ENCODE measurements around the gene ENTPD2. TPM values are rescaled to one million over a fixed set of nuclear protein-coding genes. Genes with fewer than 3 reads are reported as not detected.
"Not testable (repeated sequence)": the region's sequence is repeated elsewhere in the genome, so short reads cannot be mapped to it uniquely, and the experiment has no call there.

The ENTPD2 gene
- total RNA-seq, 1 donor from 2014 or later, result not detected

DNA sequence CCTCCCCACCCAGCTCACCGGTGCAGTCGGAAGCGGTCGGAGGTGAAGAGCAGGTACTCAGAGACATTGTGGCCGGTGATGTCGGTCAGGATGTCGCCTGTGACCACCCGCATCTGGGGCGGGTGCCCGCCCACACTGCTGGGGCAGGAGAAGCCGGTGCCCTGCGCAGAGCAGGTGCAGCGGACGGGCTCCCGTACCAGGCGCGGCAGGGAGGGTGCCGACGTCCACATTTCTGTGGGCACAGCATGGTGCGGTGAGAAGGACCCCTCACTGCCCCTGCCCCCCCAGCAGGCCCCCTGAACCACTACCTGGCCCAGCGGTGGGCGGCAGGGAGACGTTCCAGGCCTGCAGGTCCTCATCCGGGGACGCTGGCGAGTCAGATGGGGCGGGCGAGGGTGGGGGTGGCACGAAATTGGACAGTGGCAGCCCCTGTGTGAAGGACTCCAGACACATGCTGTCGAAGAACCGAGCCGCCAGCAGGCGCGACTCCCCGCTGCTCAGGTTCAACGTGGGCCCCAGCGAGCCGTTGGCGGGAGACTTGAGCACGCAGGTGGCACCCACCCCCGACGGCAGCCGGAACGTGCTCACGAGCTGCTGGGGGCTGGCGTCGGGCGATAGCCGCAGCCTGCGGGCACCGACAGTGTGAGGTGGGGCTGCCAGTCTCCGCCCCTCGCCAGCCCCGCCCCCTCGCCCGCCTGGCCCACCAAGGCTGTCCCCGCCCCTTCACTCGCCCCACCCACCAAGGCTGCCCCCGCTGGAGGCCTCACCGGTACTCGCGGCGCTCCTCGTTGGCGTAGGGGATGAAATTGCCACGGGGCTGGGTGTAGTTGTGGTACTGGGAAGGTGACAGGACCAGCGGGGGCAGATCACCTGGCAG, 40.9 kb downstream of the ENTPD2 start:
- Mint-ChIP-seq H3K27ac (no peak overlapping the region), H3K9me3 (no peaks in the 10 kb centered on the region), H3K4me3 (no peak overlapping the region), H3K27me3 (no peaks in the 10 kb centered on the region), H3K36me3 (ENCODE audit: low read depth) (no peaks in the 10 kb centered on the region), H3K4me1 (no peaks in the 10 kb centered on the region)
- DNase-seq, result no peak
- intact Hi-C loops (cut with micrococcal nuclease), result no loop called here

GRCh38 chr9:137011907-137012675, 41.8 kb downstream of the ENTPD2 start:
- no peaks in the 10 kb centered on the region for H3K36me3 Mint-ChIP-seq (ENCODE audit: low read depth)
- no peaks in the 10 kb centered on the region for H3K27me3 Mint-ChIP-seq
- H3K9me3 Mint-ChIP-seq, result no peaks in the 10 kb centered on the region
- no peak overlapping the region for H3K27ac Mint-ChIP-seq
- H3K4me1 Mint-ChIP-seq, result no peaks in the 10 kb centered on the region
- H3K4me3 Mint-ChIP-seq, result no peak overlapping the region
- intact Hi-C loops (cut with micrococcal nuclease), result no loop called here
- DNase-seq, result no peak

DNA sequence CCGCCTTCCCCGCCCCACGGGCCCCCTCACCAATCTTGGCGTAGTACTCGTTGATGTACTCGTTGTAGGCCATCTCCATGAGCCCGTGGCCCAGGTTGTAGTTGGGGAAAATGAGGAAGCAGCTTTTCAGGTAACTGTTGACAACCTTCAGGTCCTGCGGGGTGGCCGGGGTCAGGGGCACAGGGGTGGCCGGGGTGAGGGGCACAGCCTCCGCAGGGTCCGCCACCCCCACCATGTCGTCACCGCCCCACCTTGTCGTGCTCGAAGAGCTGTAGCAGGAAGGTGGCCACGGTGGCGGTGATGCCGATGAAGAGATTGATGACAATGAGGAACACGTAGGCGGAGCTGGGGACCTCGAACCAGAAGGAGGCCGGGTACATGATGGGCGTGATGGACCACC, 42.7 kb downstream of the ENTPD2 start:
- DNase-seq, result no peak
- no peak overlapping the region for H3K27ac Mint-ChIP-seq
- H3K4me1 Mint-ChIP-seq, result peaks cover 1% of the 10 kb centered on the region
- H3K4me3 Mint-ChIP-seq, result no peak overlapping the region
- H3K9me3 Mint-ChIP-seq, result no peaks in the 10 kb centered on the region
- intact Hi-C loops (cut with micrococcal nuclease), result no loop called here
- H3K27me3 Mint-ChIP-seq, result no peaks in the 10 kb centered on the region
- no peaks in the 10 kb centered on the region for H3K36me3 Mint-ChIP-seq (ENCODE audit: low read depth)

GRCh38 chr9:137009938-137010732, 43.7 kb downstream of the ENTPD2 start:
- Mint-ChIP-seq H3K4me3 (no peak overlapping the region), H3K27me3 (no peaks in the 10 kb centered on the region), H3K4me1 (peaks cover 2% of the 10 kb centered on the region), H3K27ac (no peak overlapping the region), H3K36me3 (ENCODE audit: low read depth) (no peaks in the 10 kb centered on the region), H3K9me3 (no peaks in the 10 kb centered on the region)
- intact Hi-C loops (cut with micrococcal nuclease), result no loop called here
- DNase-seq, result no peak

GRCh38 chr9:137009217-137009616, 44.6 kb downstream of the ENTPD2 start:
- Mint-ChIP-seq H3K4me3 (no peak overlapping the region), H3K4me1 (peaks cover 4% of the 10 kb centered on the region), H3K27me3 (no peaks in the 10 kb centered on the region), H3K9me3 (no peaks in the 10 kb centered on the region), H3K36me3 (ENCODE audit: low read depth) (no peaks in the 10 kb centered on the region), H3K27ac (no peak overlapping the region)
- DNase-seq, result no peak
- intact Hi-C loops (cut with micrococcal nuclease), result no loop called here

GRCh38 chr9:137008312-137008711, 45.5 kb downstream of the ENTPD2 start:
- Mint-ChIP-seq H3K9me3 (no peaks in the 10 kb centered on the region), H3K4me3 (no peak overlapping the region), H3K4me1 (peaks cover 4% of the 10 kb centered on the region), H3K27me3 (no peaks in the 10 kb centered on the region), H3K27ac (no peak overlapping the region), H3K36me3 (ENCODE audit: low read depth) (no peaks in the 10 kb centered on the region)
- DNase-seq, result no peak
- intact Hi-C loops (cut with micrococcal nuclease), result no loop called here

DNA sequence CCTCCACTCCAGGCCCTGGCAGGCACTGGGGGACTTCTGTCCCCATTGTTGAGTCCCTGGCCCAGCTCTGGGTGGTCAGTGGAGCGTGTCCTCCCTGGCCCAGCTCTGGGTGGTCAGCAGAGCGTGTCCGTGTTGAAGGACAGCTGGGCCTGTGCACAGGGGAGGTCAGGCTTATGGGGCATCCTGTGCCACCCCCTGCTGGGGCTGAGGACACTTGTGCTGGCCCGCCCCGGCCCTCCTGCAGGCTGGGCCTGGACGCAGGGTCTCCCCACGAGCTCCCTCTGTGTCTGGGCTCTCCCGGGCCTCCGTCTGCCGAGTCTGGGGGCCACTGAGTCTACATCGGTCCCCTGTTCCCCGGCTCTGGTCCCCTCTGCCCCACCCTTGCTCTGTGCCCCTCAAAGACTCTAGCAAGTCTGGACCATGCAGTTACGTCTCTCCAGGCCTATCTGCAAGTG, 46.0 kb downstream of the ENTPD2 start:
- H3K27ac Mint-ChIP-seq, result no peak overlapping the region
- intact Hi-C loops (cut with micrococcal nuclease), result no loop called here
- no peaks in the 10 kb centered on the region for H3K27me3 Mint-ChIP-seq
- H3K36me3 Mint-ChIP-seq (ENCODE audit: low read depth), result no peaks in the 10 kb centered on the region
- H3K9me3 Mint-ChIP-seq, result no peaks in the 10 kb centered on the region
- H3K4me3 Mint-ChIP-seq, result no peak overlapping the region
- peaks cover 4% of the 10 kb centered on the region for H3K4me1 Mint-ChIP-seq
- DNase-seq, result no peak

DNA sequence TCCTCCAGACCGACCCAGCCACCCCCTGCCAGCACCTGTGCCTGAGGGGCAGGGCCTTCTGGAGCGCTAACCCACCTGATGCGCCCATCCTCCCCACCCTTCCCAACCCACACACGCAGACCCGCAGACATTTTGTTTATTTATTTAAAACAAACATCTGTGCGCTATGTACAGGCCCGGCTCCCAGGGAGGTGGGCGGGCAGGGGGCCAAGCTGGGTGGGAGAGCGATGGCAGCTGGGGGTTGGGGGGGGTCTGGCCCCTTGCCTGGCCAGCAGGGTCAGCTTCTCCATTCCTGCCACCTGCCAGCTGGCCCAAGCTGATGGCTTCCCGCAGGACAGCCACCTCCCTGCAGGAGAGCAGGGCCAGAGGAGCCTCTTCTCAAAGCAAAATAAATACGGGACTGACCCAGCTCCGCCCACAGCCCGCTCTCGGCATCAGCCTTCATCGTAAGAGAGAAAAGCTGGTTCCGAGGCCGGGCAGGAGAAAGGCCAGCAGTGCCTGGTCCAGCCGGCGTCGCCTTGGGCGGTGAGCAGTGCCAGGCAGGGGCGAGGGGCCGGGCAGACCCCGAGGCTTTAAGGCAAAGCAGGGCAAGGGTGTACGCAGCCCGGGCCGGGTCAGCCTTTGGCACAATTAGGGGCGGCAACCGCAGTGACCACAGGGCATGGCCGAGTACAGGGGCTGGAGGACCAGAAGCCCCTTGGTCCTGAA, 46.6 kb downstream of the ENTPD2 start:
- Mint-ChIP-seq H3K4me1 (peaks cover 4% of the 10 kb centered on the region), H3K4me3 (no peak overlapping the region), H3K36me3 (ENCODE audit: low read depth) (no peaks in the 10 kb centered on the region), H3K27me3 (no peaks in the 10 kb centered on the region), H3K9me3 (no peaks in the 10 kb centered on the region), H3K27ac (no peak overlapping the region)
- DNase-seq, result no peak
- intact Hi-C loops (cut with micrococcal nuclease), result no loop called here

DNA sequence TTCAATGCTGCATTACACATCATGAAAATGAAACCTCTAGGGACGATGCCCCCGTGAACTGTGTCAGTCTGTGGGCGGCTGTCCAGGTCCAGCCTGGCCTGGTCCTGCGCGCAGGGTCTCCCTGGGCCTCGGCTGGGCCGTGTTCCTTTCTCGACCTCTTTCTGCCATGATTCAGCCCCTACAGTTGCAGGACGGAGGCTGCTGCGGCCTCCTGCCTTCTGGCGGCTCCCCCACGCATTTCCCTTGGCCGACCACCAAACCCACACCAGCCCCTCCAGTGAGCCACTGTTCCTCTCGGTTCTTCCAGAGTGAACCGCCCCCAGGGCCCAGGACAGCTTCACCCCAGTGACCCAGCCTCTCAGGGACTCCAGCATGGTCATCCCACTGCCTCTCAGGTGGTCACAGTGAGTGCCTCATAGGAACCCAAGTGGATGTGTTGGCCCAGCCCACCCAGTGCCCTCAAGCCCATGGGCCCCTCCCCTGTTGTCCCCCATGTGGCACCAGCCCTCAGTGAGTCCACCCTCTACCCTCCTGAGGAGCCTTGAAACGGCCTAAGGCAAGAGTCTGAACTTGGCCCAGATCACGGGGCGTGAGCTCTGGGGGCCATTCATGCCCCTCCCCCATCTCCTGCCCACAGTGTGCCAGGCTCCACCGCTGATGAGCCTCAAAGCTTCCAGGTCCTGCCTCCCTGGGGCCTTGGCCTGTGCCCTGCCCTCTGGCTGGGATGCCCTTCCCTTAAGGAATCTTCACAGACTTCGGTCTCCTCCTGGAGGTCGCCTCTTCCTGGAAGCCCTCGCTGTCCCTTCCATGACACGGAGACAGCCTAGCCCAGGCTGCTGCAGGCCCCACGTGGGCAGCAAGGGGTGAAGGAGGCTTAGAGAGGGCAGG, 47.5 kb downstream of the ENTPD2 start:
- DNase-seq, result no peak
- H3K9me3 Mint-ChIP-seq, result no peaks in the 10 kb centered on the region
- no peaks in the 10 kb centered on the region for H3K36me3 Mint-ChIP-seq (ENCODE audit: low read depth)
- H3K27me3 Mint-ChIP-seq, result no peaks in the 10 kb centered on the region
- no peak overlapping the region for H3K4me3 Mint-ChIP-seq
- H3K4me1 Mint-ChIP-seq, result peaks cover 4% of the 10 kb centered on the region
- H3K27ac Mint-ChIP-seq, result no peak overlapping the region
- intact Hi-C loops (cut with micrococcal nuclease), result no loop called here

DNA sequence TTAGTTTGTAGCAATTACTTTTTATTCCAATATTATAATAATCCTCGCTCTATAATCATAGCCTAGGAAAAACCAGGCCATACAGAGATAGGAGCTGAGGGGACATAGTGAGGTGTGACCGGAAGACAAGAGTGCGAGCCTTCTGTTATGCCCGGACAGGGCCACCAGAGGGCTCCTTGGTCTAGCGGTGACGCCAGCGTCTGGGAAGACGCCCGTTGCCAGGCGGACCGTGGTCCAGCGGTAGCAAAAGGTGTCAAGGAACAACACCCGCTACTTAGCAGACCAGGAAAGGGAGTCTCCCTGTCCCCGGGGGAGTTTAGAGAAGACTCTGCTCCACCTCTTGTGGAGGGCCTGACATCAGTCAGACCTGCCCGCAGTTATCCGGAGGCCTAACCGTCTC, 49.6 kb downstream of the ENTPD2 start:
- H3K27ac Mint-ChIP-seq; H3K27me3 Mint-ChIP-seq; intact Hi-C loops (cut with micrococcal nuclease); H3K36me3 Mint-ChIP-seq (ENCODE audit: low read depth); H3K9me3 Mint-ChIP-seq; H3K4me3 Mint-ChIP-seq: not testable (repeated sequence)
- H3K4me1 Mint-ChIP-seq, result peaks cover 16% of the 10 kb centered on the region
- peak; percentile 67 for DNase-seq

DNA sequence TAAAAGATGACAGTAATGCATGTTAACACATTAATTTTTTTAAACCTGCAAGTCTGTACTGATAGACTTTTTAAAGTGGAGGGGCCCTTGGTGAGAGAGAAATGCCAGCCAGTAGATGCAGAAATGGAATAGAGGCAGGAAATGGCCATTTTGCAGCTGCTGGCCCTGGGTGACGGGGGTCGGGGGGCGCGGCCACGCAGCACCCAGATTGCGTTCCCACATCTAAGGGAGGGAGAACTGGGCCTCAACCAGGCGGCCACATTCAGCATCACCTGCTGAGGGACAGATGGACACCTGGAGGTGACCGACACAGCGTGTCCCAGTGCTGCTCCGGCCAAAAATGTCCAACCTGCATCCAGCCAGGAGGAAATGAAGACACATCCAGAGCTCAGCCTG, 51.2 kb downstream of the ENTPD2 start:
- H3K4me3 Mint-ChIP-seq, result no peak overlapping the region

DNA sequence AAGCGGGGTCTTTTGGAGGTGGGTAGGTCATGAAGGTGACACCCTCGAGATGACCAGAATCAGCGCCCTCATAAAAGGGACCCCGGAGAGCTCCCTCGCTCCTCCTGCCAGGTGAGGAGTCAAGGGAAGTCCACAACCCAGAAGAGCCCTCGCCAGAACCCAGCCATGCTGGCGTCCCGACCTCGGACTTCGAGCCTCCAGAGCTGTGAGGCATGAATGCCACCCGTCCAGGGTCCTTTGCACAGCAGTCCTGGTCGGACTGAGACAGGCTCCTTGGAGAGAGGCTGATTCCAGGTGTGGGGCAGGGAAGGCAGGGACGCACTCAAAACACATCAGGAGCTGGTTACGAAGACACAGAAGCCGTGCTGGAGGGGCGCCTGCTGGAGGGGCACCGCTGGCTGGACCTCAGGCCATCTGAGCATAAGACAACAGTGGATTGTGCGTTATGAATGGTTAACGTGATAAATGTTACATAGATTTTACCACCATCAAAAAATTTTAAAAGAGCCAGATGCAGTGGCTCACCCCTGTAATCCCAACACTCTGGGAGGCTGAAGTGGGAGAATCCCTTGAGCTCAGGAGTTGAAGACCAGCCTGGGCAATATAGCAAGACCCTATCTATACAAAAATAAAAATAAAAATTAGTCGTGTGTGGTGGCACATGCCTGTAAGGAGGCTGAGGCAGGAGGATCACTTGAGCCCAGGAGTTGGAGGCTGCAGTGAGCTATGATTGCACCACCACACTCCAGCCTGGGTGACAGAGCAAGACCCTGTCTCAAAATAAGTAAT, 51.8 kb downstream of the ENTPD2 start:
- Mint-ChIP-seq H3K9me3 (no peaks in the 10 kb centered on the region), H3K36me3 (ENCODE audit: low read depth) (no peaks in the 10 kb centered on the region), H3K27me3 (no peaks in the 10 kb centered on the region), H3K27ac (no peak overlapping the region), H3K4me1 (peaks cover 27% of the 10 kb centered on the region), H3K4me3 (no peak overlapping the region)
- DNase-seq, result no peak
- intact Hi-C loops (cut with micrococcal nuclease), result no loop called here

More for the DNA sequence above, 51.2 kb downstream of the ENTPD2 start:
- no peak for DNase-seq
- Mint-ChIP-seq H3K4me1 (peaks cover 25% of the 10 kb centered on the region), H3K27ac (no peak overlapping the region), H3K36me3 (ENCODE audit: low read depth) (no peaks in the 10 kb centered on the region), H3K27me3 (no peaks in the 10 kb centered on the region), H3K9me3 (no peaks in the 10 kb centered on the region)
- intact Hi-C loops (cut with micrococcal nuclease), result no loop called here
